Measurements from ENCODE around the gene FOSL1. TPM values are rescaled to one million over a fixed set of nuclear protein-coding genes. Genes with fewer than 3 reads are reported as not detected.

Gene FOSL1
- total and polyA plus RNA-seq, 2 donors (not counting 3 experiments of a cell fraction or from before 2014, with no cell fraction given) = 18.1 to 53.8 TPM

DNA sequence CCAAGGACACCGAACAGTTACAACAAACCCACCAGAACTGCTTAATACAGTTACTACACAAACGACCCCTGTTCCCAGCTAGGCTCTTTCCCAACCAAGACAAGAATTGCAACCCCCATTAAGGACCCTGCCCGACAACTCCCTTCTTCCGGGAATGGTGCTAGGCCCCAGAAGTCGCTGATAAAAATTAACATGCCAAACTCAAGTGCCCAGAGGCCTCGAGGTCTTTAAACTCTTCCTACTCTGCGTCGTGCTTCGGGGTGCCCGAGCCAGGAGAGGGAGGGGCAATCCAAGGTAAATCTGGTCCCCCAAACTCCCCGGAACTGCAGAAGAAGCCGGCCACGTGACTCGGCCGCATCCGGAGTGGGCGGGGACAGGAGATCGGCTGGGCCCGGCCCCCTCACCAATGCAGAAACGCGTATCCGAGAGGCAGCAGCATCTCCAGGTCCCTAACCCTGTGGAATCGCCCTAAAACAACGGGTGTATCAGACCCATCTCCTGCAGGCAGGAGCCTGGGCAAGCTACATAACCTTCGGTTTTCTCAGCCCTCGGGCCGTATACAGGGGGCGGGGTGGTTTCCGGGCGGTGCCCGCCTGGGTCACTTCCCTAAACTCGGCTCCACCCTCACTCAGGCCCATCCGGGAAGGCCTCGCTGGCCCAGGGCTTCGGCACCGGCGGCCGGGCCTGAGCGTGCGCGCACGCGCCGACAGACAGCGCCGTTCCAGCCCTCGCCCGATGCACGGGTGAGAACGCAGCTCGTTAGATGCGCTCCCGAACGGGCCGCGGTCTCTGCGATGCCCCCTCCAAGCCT, 43.3 kb downstream of the FOSL1 start:
- Histone ChIP-seq H3K27ac (ENCODE audit: insufficient read depth, low read depth, low read length) (peak overlapping the region; percentile 48), H3K9me3 (replicated peaks; ENCODE audit: control insufficient read depth, insufficient read depth, low read length) (no peaks in the 10 kb centered on the region), H3K9me1 (replicated peaks; ENCODE audit: control insufficient read depth, extremely low read depth, insufficient read depth, low read length) (no peaks in the 10 kb centered on the region), H3K4me1 (ENCODE audit: control insufficient read depth, extremely low read depth, insufficient read depth, low read length) (peaks cover 36% of the 10 kb centered on the region), H3K27me3 (ENCODE audit: control insufficient read depth in 2 of 2, insufficient read depth in 2 of 2, low read length in 2 of 2) (no peaks in the 10 kb centered on the region), H3K4me2 (ENCODE audit: insufficient read depth, low read length) (peak overlapping the region; percentile 90), H3K36me3 (ENCODE audit: control insufficient read depth in 2 of 2, extremely low read depth in 1 of 2, insufficient read depth in 2 of 2, low read length in 2 of 2) (peaks cover 36 to 41% of the 10 kb centered on the region in 2 experiments), H4K20me1 (replicated peaks; ENCODE audit: control insufficient read depth, extremely low read depth, insufficient read depth, low read length) (peaks cover 9% of the 10 kb centered on the region), H3K9ac (replicated peaks; ENCODE audit: extremely low read depth, insufficient read depth, low read length) (peak overlapping the region; percentile 83), H3K79me2 (ENCODE audit: control insufficient read depth, insufficient read depth, low read length) (peaks cover 61% of the 10 kb centered on the region), H2AFZ (ENCODE audit: low read depth, low read length) (no peak overlapping the region), H3K4me3 (replicated peaks in 1 of 3; ENCODE audit: insufficient read depth in 1 of 3, low read depth in 1 of 3, low read length in 3 of 3) (peak overlapping the region; percentile 27 to 85 (median 85))
- intact Hi-C loops (cut with micrococcal nuclease) (no loop called here), dilution Hi-C loops (cut with MboI; ENCODE audit: extremely low pct_ligation_motif_present, low sequenced_read_pairs) (no loop called here)
- BruUV-seq (replicated peaks) = no TSS peak
- TF ChIP-seq POLR2AphosphoS5 (IDR thresholded peaks at IDR 0.05; ENCODE audit: insufficient read depth, low read depth, low read length) (peak; percentile 75), FOS (IDR thresholded peaks at IDR 0.05; ENCODE audit: borderline replicate concordance, insufficient read depth, low read length) (no peak), POLR2A (IDR thresholded peaks at IDR 0.05; ENCODE audit: low read depth, low read length) (peak; percentile 76), GATA2 (IDR thresholded peaks at IDR 0.05; ENCODE audit: insufficient read depth, insufficient read length, low read depth, low read length) (no peak)
- TF ChIP-seq, protein P1, sequence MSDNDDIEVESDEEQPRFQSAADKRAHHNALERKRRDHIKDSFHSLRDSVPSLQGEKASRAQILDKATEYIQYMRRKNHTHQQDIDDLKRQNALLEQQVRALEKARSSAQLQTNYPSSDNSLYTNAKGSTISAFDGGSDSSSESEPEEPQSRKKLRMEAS (IDR thresholded peaks at IDR 0.05; ENCODE audit: insufficient read depth, insufficient read length) = peak; percentile 77
- DNase-seq (ENCODE audit: low read depth, low spot score) (peak; percentile 63), FAIRE-seq (peak; percentile 87)
- POLR2A ChIA-PET = interaction anchor here (1.2 to 5.4 kb wide), 2 partner anchors 33 to 37 kb away, joined by 5 to 67 read pairs; partner anchors contain the start of genes CCDC85B and FIBP
- CTCF ChIA-PET = interaction anchor here (0.8 to 1.5 kb wide), 2 partner anchors 35 to 87 kb away, joined by 3 read pairs; no protein-coding TSS in a partner anchor

DNA sequence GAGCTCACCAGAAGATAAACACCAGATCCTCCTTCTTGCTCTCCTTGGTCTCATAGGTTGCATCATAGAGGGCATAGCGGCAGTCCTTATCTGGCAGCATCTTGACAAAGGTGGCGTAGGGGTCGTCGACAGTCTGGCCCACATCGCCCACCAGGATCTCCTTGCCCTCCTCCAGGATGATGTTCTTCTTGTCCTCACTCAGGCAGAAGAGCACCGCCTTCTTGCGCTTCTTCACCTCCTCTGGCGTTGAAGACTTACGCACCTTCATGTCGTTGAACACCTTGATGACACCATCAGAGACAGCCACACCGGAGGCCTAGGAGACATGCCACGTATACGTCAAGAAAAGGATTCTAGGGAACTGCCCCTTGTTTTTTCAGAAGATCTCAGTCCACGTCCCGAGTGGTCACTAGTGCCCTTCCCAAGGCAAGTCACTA, 44.2 kb downstream of the FOSL1 start:
- H3K4me2 ChIP-seq (ENCODE audit: insufficient read depth, low read length) = peak overlapping the region; percentile 90
- intact Hi-C loops (cut with micrococcal nuclease) (no loop called here), dilution Hi-C loops (cut with MboI; ENCODE audit: extremely low pct_ligation_motif_present, low sequenced_read_pairs) (no loop called here)
- no peaks in the 10 kb centered on the region for H3K27me3 ChIP-seq (ENCODE audit: control insufficient read depth in 2 of 2, insufficient read depth in 2 of 2, low read length in 2 of 2)
- H2AFZ ChIP-seq (ENCODE audit: low read depth, low read length) = no peak overlapping the region
- peaks cover 52% of the 10 kb centered on the region for H3K79me2 ChIP-seq (ENCODE audit: control insufficient read depth, insufficient read depth, low read length)
- peak overlapping the region in 2 of 3 experiments; percentile 85 for H3K4me3 ChIP-seq (replicated peaks in 1 of 3; ENCODE audit: insufficient read depth in 1 of 3, low read depth in 1 of 3, low read length in 3 of 3)
- BruUV-seq (replicated peaks) = no TSS peak
- H3K36me3 ChIP-seq (ENCODE audit: control insufficient read depth in 2 of 2, extremely low read depth in 1 of 2, insufficient read depth in 2 of 2, low read length in 2 of 2) = peaks cover 36 to 44% of the 10 kb centered on the region in 2 experiments
- H3K4me1 ChIP-seq (ENCODE audit: control insufficient read depth, extremely low read depth, insufficient read depth, low read length) = peaks cover 29% of the 10 kb centered on the region
- H3K9ac ChIP-seq (replicated peaks; ENCODE audit: extremely low read depth, insufficient read depth, low read length) = peak overlapping the region; percentile 83
- FAIRE-seq (peak; percentile 62), DNase-seq (ENCODE audit: low read depth, low spot score) (no peak)
- TF ChIP-seq FOS (IDR thresholded peaks at IDR 0.05; ENCODE audit: borderline replicate concordance, insufficient read depth, low read length) (no peak), POLR2AphosphoS5 (IDR thresholded peaks at IDR 0.05; ENCODE audit: insufficient read depth, low read depth, low read length) (no peak), JUN (IDR thresholded peaks at IDR 0.05; ENCODE audit: borderline replicate concordance, insufficient read depth, insufficient read length, low read depth) (no peak), EZH2 (IDR thresholded peaks at IDR 0.05; ENCODE audit: borderline replicate concordance, low read depth, low read length, severe bottlenecking) (no peak), POLR2A (IDR thresholded peaks at IDR 0.05; ENCODE audit: low read depth, low read length) (no peak), GATA2 (IDR thresholded peaks at IDR 0.05; ENCODE audit: insufficient read depth, insufficient read length, low read depth, low read length) (no peak)
- TF ChIP-seq, protein P2, sequence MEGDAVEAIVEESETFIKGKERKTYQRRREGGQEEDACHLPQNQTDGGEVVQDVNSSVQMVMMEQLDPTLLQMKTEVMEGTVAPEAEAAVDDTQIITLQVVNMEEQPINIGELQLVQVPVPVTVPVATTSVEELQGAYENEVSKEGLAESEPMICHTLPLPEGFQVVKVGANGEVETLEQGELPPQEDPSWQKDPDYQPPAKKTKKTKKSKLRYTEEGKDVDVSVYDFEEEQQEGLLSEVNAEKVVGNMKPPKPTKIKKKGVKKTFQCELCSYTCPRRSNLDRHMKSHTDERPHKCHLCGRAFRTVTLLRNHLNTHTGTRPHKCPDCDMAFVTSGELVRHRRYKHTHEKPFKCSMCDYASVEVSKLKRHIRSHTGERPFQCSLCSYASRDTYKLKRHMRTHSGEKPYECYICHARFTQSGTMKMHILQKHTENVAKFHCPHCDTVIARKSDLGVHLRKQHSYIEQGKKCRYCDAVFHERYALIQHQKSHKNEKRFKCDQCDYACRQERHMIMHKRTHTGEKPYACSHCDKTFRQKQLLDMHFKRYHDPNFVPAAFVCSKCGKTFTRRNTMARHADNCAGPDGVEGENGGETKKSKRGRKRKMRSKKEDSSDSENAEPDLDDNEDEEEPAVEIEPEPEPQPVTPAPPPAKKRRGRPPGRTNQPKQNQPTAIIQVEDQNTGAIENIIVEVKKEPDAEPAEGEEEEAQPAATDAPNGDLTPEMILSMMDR (IDR thresholded peaks at IDR 0.05; ENCODE audit: extremely low read depth in 1 of 2, insufficient read depth in 1 of 2, low read depth in 1 of 2, low read length in 2 of 2) = no peak
- TF ChIP-seq, protein P1 (IDR thresholded peaks at IDR 0.05; ENCODE audit: insufficient read depth, insufficient read length) = no peak
- H3K9me1 ChIP-seq (replicated peaks; ENCODE audit: control insufficient read depth, extremely low read depth, insufficient read depth, low read length) = no peaks in the 10 kb centered on the region
- ChIA-PET CTCF (no interaction called here), POLR2A (no interaction called here)
- no peak overlapping the region for H3K27ac ChIP-seq (ENCODE audit: insufficient read depth, low read depth, low read length)
- peaks cover 9% of the 10 kb centered on the region for H4K20me1 ChIP-seq (replicated peaks; ENCODE audit: control insufficient read depth, extremely low read depth, insufficient read depth, low read length)
- H3K9me3 ChIP-seq (replicated peaks; ENCODE audit: control insufficient read depth, insufficient read depth, low read length) = no peaks in the 10 kb centered on the region

Measured in endothelial cell of umbilical vein (primary cell).